ENCODE results near the gene MS4A15. TPM values are rescaled to one million over a fixed set of nuclear protein-coding genes. Genes with fewer than 3 reads are reported as not detected.
"Not testable (repeated sequence)": the region's sequence is repeated elsewhere in the genome, so short reads cannot be mapped to it uniquely, and the experiment has no call there.

MS4A15 gene
- total RNA-seq, 1 donor from 2014 or later = not detected

DNA sequence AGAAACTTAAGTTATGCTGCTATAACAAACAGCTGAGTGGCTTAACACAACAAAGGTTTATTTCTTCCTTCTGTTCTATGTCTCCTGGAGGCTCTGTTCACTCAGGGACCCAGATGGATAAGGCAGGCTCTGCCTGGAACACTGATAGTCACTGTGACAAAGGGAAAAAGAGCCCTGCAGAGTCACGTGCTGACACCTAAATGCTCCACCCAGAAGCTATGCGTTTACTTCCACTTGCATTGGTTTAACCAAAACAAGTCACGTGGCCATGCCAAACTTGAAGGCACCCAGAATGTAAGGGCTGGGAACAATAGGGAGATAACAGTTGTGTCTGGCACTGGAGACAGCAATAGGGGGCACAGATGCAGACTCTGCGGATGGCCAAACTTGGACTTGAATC, 3.4 kb upstream of the MS4A15 start:
- DNase-seq (ENCODE audit: low read depth in 2 of 2) = no peak

DNA sequence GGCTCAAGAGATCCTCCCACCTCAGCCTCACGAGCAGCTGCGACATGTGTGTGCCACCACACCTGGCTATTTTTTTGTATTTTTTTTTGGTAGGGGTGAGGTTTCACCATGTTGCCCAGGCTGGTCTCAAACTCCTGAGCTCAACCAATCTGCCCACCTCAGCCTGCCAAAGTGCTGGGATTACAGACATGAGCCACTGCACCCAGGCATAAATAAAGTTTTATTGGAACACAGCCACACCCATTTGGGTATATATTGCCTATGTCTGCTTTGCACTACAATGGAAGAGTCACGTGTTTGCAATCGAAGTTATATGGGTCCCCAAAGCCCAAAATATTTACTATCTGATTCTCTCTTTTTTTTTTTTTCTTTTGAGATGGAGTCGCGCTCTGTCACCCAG, 1.8 kb upstream of the MS4A15 start:
- no peak for DNase-seq (ENCODE audit: low read depth in 2 of 2)

DNA sequence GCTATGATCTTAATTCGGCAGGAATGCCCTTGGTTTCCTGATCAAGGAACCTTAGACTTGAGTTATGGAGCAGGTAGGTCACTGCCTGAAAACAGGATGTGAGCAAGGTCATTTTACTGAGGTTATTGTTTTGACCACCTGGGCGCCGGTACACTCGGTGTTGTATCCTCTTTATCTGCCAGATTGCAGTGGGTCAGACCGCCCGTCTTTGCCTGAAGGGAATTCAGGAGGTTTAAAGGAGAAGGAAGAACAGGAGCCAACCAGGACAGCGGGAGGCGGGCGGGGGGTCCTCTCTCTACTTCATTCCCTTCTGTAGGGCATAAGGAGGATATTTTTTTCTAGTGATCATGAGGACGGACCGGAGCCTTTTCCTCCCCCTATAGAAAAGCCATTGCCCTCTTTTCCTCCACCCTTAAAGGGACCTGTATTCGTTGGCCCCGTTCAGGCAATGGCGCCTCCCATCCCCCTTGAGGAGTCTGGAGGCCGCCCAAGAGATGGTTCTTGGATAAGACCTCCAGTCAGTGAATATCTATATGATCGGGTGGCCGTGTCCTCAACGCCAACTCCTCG, 649 bp downstream of the MS4A15 start:
- no peak for DNase-seq (ENCODE audit: low read depth in 2 of 2)

DNA sequence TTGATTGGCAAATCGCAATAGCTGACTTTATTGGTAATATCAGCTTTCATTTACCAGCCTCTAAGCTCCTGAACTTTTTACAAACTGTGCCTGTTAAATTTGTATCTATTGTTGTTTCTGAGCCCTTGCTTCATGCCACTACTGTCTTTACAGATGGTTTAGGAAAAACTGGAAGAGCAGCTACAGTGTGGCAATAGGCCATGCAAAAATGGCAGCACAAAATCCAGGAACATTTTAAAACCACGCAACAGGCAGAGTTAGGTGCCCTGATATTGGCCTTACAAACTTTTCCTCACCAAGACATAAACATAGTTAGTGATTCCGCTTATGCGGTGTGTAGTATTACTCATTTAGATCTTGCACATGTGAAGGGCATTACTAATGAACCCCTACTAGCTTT, 2.0 kb downstream of the MS4A15 start:
- DNase-seq (ENCODE audit: low read depth in 2 of 2) = not testable (repeated sequence)

DNA sequence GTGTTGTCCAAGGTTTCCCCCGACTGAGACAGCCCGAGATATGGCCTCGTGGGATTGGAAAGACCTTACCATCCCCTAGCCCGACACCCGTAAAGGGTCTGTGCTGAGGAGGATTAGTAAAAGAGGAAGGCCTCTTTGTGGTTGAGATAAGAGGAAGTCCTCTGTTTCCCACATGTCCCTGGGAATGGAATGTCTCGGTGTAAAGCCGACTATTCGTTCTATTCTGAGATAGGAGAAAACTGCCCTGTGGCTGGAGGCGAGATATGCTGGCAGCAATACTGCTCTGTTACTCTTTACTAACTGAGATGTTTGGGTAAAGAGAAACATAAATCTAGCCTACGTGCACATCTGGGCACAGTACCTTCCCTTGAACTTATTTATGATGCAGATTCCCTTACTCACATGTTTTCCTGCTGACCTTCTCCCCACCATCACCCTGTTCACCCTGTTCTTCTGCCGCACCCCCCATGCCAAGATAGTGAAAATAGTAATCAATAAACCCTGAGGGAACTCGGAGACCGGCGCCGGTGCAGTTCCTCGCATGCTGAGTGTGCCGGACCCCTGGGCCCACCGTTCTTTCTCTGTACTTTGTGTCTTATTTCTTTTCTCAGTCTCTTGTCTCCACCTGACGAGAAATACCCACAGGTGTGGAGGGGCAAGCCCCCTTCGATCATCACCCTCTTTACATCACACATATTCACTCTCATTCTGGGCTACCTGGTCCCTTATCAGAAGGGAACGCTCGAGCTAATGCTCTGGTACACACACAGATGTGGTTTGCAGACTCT, 3.0 kb downstream of the MS4A15 start:
- DNase-seq (ENCODE audit: low read depth in 2 of 2) = not testable (repeated sequence)

DNA sequence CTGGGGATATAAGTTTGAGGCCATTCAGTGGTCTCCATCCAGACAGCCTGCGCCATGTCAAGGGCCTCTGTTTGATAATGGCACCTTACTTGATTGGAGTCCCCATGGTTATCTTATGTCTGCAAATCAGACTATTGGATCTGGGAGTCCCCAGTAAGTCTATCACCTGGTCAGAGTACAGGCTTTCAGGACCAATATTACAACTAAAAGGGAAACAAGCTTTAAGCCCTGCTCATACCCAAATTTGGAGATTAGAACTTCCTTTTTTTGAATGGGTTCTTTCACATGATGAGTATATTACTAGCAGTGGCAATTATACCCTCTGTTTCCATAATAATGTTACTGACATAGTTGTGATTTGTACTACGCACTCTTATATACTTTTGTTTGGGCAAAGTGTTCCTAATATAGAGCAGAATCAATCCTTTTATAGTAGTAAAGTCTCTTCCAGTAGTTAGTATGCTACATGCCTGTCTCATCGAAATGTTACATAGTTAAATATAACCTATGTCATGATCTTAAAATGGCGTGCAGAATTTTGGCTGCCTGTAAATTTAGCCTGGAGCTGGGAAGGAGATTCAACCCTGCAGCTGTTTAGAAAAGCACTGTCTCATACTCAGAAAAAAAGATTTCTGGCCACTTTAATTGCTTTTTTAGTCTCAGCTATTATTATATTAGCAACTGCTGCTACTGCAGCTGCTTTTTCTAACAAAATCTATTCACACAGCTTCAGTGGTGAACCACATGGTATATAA, 4.9 kb downstream of the MS4A15 start:
- no peak for DNase-seq (ENCODE audit: low read depth in 2 of 2)

DNA sequence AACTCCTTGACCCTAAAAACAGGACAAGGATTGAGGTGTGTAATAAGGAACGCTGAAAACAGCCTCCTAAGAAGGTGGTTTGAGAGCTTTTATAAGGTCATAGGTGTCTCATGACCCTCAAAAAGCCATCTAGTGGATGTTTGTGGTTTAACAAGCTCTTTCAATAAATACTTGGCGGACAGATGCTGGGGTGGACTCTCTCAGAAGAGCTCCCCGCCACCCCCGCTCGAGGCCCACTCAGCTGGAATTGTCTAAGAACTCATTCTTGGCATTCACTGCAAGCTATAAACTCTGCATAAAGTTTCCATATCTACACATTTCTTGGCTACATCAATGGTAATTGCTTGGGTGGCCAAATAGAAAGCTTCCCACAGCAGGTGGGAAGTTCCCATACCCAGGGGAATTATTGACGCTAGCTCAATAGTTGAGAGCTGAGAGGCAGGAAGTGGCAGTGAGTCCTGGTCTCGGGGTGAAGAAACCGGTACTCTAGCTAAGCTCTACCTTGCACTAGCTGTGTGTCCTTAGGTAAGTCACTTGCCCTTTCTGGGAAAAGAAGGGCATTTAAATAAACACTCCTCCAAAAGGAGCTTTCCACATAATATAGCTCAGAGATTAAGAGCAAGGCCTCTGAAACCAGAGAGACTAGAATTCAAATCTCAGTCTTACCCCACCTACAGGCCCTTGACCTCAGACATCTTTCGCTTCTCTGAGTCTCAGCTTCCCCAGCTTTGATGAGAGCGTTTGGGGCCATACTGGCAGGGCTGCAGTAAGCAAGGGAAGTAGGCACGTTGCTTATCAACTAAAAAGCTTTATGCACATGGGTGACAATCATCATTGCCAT, 6.4 kb downstream of the MS4A15 start:
- DNase-seq (ENCODE audit: low read depth in 2 of 2) = peak in 1 of 2 donors; percentile 23

DNA sequence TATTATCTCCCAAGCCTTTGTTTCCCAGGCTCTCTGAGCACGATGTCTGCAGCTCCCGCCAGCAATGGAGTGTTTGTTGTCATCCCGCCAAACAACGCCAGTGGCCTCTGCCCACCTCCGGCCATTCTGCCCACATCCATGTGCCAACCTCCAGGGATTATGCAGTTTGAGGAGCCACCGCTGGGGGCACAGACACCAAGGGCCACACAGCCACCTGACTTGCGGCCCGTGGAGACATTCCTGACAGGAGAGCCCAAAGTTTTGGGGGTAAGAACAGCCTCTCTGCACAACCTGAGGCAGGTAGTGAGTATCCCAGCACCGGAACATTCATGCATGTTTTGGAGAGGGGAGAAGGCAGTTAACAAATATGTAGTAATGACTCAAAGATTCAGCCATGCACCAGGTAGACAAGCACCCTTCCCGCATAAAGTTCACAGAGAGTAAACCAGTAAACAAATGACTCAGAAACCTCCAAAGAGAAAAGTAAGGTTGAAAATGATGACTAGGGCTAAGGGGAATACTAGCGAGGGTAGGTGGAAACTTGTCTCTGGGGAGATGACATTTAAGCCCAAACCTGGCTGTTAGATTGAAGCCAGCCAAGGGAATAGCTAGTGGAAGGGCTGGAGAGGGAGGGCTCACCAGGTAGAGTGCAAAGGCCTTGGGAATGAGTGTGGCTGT, 7.2 kb downstream of the MS4A15 start:
- no peak for DNase-seq (ENCODE audit: low read depth in 2 of 2)

DNA sequence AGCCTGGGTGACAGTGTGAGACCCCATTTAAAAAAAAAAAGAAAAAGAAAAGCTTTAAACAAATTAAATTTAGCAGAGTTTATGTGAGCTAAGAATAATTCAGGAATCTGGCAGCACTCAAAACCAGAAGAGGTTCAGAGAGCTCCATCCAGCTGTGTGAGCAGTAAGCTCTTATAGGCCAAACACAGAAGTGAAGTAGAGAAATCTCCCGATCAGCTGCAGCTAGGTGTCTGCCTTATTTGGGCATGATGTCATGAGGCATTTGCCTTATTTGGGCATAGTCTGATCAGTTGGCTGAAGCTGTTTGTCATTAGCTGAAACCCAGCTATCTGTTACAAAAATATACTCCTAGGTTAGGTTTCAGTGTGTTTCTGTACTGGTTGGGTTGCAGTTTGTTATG, 8.2 kb downstream of the MS4A15 start:
- peak in 1 of 2 donors; percentile 7 for DNase-seq (ENCODE audit: low read depth in 2 of 2)

DNA sequence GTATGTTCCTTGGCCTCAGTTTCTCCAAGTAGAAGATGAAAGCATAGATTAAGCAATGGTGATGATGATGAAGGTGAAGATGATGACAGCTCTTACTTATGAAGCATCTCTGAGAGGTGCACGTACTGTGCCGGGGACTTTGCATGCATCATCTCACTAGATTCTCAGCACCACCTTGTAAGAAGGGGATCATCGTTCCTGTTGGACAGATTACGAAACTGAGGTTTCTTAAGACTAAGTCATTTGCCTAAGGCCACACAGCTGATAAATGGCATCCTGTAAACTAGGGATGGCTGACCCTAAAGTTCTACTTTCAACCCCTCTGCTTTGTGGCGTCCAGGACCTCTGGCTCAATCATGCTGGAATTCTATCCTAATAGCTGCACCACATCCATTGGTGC, 8.7 kb downstream of the MS4A15 start:
- DNase-seq (ENCODE audit: low read depth in 2 of 2) = no peak

DNA sequence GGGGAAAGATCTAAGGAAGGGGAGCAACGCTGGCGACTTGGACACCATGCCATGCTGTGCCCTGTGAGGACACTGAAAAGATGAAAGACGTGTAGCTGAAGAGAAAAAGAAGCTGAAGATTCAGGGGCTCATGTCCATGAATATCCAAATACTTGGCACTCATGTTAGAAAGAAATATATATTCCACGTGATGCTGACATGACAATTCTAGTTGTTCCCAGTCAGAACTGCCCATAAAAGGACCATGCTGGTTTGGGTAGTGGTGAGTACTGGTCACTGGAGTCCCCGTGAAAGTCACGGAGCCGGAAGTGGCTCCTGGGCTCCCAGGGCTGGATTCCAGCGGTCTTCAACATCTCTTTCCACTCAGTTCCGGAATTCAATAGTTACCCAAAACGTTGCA, 9.9 kb downstream of the MS4A15 start:
- DNase-seq (ENCODE audit: low read depth in 2 of 2) = no peak

DNA sequence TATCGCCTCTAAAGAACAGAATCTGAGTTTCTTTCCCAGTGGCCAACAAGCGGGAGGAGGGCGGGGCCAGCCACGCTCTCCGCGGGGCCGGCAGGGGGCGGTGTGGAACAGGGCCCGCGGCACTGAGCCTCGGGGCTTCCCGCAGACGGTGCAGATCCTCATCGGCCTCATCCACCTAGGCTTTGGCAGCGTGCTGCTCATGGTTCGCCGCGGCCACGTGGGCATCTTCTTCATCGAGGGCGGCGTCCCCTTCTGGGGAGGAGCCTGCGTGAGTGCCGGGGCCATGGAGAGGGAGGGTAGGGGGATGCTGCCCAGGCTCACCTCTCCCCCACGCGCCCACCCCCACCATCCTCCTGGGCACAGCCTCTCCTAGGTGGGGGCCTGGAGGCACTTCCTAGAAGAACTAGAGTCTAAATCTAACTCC, 10.7 kb downstream of the MS4A15 start:
- DNase-seq (ENCODE audit: low read depth in 2 of 2) = peak; percentile 23 to 32

DNA sequence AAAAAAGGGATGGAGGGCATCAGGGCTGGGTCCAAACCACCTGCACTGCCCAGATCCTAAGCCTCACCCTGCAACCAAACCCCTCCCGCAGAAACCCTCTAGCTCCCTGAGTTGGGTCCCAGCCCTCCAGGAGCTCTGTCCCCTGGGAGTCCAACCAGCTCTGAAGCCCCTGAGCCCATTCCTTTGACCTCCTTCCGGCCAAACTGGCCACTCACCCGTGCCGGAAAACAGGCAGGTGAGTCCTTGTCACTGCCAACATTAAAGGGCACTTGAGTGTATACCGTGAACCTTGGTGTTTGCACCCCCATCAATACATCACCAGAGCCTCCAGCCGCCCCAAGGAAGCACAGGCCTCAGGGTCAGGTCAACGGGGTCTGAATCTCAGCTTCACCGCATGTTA, 11.5 kb downstream of the MS4A15 start:
- no peak for DNase-seq (ENCODE audit: low read depth in 2 of 2)

DNA sequence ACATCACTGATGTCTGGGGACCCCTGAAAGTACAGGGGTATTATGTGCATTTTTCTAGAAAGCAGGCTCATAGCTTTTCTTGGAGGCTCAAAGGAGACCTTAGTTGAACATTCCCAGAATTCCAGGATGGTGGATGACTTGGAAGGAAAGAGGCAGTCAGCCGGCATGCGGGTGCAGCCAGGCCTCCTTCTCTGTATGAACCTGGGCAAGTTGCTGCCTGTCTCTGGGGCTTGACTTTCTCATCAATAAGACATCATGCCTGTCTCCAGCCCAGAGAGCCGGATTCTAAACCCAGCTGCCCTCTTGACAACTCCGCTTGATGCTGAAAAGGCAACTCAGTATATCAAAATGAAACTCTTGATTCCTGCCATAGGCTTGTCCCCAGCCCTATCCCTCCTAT, 12.6 kb downstream of the MS4A15 start:
- no peak for DNase-seq (ENCODE audit: low read depth in 2 of 2)

DNA sequence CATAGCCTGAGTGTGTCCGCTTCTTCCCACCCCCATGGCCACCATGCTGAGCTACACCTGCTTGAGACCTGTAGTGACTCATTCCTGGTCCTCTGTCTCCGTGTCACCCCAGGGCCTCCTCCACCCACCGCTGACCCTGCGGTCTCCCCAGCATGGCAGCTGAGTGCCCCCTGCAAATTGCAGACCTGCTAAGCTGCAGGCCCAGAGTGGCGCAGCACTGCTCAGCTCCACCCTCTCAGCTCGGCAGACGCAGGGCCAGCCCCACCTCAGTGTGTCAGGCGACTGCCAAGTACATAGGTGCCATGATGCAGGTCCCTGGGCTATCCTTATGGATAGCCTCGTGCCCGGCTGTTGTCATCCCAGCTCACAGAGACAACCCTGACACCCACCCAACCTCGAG, 13.1 kb downstream of the MS4A15 start:
- DNase-seq (ENCODE audit: low read depth in 2 of 2) = no peak

DNA sequence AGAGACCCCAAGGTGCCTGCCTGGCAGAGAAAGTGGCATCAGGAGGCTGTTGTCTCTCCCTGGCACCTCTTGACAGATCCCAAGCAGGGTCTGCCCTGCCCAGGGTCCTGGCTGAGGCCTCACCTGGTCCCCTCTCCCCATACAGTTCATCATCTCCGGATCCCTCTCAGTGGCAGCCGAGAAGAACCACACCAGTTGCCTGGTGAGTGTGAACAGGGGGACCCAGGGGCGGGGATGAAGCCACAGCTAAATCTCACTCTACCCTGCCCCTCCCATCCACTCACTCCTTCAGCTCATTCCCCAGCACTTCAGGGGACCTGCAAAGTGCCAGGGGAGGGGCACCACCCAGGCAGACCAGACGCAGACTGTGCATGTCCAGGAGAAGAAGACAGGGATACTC, 14.5 kb downstream of the MS4A15 start:
- DNase-seq (ENCODE audit: low read depth in 2 of 2) = no peak

DNA sequence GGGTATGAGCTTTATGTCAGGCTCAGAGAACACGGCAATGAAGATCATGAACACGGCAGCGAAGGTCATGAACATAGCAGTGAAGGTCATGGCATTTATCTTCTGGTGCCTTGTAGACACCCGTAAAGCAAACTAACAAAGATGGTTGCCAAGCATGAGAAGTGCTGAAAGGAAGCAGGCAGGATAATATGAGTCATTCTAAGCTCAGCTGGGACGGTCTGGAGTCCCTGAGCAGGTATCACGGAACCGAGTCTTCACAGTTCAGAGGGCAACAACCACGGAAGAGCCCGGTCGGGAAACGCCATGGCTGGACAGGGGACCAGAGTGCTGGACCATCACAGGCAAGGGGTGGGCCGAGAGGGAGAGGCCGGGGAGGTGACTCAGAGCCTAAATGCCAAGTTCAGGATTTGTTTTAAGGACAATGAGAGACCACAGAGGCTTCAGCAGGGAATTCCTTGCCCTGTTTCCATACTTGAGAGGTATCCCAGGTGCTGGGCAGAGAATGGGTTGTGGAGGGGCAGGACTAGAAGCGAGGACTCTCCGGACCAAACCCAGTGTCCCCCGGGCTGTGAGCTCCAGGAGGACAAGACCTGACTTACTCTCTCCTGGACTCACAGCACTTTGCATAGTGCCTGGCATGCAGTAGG, 15.3 kb downstream of the MS4A15 start:
- DNase-seq (ENCODE audit: low read depth in 2 of 2) = peak in 1 of 2 donors; percentile 67

DNA sequence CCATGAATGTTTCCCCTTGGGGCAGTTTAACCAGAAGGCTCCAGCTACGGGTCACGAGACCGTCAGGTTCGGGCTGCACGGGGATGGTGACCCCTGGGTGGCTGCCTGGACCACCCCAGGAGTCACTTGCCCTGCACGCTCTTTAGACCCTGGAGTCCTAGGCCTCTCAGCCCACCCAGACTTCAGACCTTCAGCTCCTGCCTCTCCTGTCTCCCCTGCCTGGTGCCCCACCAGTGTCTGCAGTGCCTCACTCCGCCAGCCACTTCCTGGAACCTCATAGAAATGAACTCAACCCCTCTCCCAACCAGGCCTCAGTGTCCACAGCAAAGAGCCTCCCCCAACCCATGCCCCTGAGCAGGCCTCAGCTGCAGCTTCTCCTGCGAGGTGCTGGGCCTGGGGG, 16.0 kb downstream of the MS4A15 start:
- no peak for DNase-seq (ENCODE audit: low read depth in 2 of 2)

DNA sequence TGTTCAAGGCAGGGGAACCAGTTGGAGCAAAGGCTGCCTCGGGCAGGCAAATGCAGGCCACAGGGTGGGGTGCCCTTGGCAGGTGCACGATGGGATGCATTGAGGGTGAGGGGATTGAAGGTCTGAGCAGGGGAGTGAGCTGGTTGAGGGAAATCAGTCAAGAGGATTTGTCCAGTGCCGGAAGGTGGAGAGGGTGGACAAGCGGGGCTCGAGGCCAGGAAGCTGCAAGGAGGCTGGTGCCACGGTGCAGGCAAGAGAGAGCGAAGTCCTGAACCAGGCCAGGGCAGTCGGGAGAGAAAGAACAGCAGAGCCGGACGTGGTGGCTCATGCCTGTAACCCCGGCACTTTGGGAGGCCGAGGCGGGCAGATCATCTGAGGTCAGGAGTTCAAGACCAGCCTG, 18.1 kb downstream of the MS4A15 start:
- no peak for DNase-seq (ENCODE audit: low read depth in 2 of 2)

DNA sequence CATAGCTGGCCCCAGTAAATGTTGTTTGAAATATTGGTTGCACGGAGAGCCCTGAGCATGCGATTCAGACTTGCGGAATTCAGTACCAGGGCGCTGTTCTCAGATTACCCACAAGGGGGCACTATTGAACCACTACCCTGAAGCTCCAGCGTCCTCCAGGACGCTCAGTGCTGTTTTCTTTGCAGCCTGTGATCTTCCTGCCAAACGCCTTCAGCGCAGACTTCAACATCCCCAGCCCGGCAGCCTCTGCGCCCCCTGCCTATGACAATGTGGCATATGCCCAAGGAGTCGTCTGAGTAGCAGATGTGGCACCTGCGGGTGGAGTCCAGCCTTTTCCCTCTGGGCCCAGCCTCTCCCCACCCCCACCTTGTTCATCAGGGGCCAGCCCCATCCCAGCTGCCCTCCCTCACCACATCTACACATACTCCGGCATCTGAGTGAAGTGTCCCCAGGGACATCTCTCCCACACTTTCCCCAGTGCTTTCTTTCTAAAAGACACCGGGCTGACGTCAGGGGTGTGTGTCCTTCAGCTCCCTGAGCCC, 18.8 kb downstream of the MS4A15 start:
- peak; percentile 94 to 95 for DNase-seq (ENCODE audit: low read depth in 2 of 2)
